NB4 (cell line): ENCODE data around the gene NUTM2F.
"Not testable (repeated sequence)": the region's sequence is repeated elsewhere in the genome, so short reads cannot be mapped to it uniquely, and the experiment has no call there.

Experiments used
- POLR2A ChIP-seq: IDR thresholded peaks from 2 replicates; pipeline ENCODE4 v1.6.1; 2011; ENCODE audit warnings: mild to moderate bottlenecking; ENCODE audit not compliant: insufficient read length; ENCODE audit errors: extremely low read depth
- TF ChIP-seq, protein P1 (sequence below): IDR thresholded peaks from one replicate; pipeline ENCODE4 v1.5.1; 2012; ENCODE audit warnings: low read depth, low read length
- TF ChIP-seq, protein P2 (sequence below): IDR thresholded peaks from 2 replicates; pipeline ENCODE4 v1.6.1; 2011; ENCODE audit warnings: low read depth, low read length

DNA sequence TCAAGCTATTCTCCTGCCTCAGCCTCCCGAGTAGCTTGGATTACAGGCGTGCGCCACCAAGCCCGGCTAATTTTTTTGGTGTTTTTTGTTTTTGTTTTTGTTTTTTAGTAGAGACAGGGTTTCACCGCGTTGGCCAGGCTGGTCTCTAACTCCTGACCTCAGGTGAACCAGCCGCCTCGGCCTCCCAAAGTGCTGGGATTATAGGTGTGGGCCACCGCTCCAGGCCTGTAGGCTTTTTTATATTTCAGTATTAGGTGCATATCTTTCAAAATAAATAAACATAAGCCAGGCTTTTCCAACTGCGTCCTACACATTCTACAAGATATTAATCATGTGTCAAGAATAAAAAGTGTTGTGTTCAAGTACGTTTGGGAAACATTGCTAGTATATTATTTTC is 45.3 kb upstream of the NUTM2F start:
- TF ChIP-seq, protein P1, sequence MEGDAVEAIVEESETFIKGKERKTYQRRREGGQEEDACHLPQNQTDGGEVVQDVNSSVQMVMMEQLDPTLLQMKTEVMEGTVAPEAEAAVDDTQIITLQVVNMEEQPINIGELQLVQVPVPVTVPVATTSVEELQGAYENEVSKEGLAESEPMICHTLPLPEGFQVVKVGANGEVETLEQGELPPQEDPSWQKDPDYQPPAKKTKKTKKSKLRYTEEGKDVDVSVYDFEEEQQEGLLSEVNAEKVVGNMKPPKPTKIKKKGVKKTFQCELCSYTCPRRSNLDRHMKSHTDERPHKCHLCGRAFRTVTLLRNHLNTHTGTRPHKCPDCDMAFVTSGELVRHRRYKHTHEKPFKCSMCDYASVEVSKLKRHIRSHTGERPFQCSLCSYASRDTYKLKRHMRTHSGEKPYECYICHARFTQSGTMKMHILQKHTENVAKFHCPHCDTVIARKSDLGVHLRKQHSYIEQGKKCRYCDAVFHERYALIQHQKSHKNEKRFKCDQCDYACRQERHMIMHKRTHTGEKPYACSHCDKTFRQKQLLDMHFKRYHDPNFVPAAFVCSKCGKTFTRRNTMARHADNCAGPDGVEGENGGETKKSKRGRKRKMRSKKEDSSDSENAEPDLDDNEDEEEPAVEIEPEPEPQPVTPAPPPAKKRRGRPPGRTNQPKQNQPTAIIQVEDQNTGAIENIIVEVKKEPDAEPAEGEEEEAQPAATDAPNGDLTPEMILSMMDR: not testable (repeated sequence)
- not testable (repeated sequence) for TF ChIP-seq POLR2A
- TF ChIP-seq, protein P2, sequence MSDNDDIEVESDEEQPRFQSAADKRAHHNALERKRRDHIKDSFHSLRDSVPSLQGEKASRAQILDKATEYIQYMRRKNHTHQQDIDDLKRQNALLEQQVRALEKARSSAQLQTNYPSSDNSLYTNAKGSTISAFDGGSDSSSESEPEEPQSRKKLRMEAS: not testable (repeated sequence)
